Measurements from ENCODE around the gene YJU2. TPM values are rescaled to one million over a fixed set of nuclear protein-coding genes. Genes with fewer than 3 reads are reported as not detected.

The YJU2 gene
- total and polyA plus RNA-seq, 4 donors: 6.5 to 12.7 (median 10.3) TPM

DNA sequence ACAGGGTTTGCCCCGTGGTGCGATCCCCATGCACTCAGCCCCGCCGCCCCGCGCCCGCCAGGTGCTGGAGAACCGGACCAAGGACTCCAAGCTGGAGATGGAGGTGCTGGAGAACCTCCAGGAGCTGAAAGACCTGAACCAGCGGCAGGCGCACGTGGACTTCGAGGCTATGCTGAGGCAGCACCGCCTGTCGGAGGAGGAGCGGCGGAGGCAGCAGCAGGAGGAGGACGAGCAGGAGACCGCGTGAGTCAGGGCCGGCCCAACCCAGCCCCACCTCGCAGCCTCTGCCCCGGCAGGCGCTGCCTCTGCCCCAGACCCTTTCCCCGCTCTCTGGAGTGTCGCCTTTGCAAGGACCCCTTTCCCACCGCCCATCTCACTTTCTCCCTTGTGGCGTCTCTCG lies 11.3 kb downstream of the YJU2 start:
- Histone ChIP-seq H3K27ac (ENCODE audit: low read depth in 1 of 2, low read length in 2 of 2) (no peak overlapping the region), H3K4me1 (ENCODE audit: control insufficient read depth in 4 of 4, insufficient read depth in 4 of 4, low read length in 3 of 4) (no peaks in the 10 kb centered on the region), H3K36me3 (ENCODE audit: control insufficient read depth in 4 of 4, insufficient read depth in 3 of 4, low read depth in 1 of 4, low read length in 3 of 4) (peaks cover 27 to 67% (median 33%) of the 10 kb centered on the region in 4 donors), H3K9ac (ENCODE audit: low read depth in 1 of 2, low read length in 2 of 2) (no peak overlapping the region), H3K27me3 (ENCODE audit: control insufficient read depth in 4 of 4, insufficient read depth in 4 of 4, low read length in 3 of 4) (no peaks in the 10 kb centered on the region), H3K4me3 (ENCODE audit: low read depth in 1 of 3, low read length in 3 of 3) (no peak overlapping the region), H3K9me3 (ENCODE audit: control insufficient read depth in 4 of 4, low read length in 3 of 4) (peaks cover 0 to 8% (median 2%) of the 10 kb centered on the region in 4 donors)
- WGBS: 95% methylated on average over 28 of the region's 28 CpGs
- no peak for TF ChIP-seq HNF4A (conservative IDR thresholded peaks at IDR 0.05)
- no peak for TF ChIP-seq HNF4G (IDR thresholded peaks at IDR 0.05)
- TF ChIP-seq, protein P1, sequence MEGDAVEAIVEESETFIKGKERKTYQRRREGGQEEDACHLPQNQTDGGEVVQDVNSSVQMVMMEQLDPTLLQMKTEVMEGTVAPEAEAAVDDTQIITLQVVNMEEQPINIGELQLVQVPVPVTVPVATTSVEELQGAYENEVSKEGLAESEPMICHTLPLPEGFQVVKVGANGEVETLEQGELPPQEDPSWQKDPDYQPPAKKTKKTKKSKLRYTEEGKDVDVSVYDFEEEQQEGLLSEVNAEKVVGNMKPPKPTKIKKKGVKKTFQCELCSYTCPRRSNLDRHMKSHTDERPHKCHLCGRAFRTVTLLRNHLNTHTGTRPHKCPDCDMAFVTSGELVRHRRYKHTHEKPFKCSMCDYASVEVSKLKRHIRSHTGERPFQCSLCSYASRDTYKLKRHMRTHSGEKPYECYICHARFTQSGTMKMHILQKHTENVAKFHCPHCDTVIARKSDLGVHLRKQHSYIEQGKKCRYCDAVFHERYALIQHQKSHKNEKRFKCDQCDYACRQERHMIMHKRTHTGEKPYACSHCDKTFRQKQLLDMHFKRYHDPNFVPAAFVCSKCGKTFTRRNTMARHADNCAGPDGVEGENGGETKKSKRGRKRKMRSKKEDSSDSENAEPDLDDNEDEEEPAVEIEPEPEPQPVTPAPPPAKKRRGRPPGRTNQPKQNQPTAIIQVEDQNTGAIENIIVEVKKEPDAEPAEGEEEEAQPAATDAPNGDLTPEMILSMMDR (IDR thresholded peaks at IDR 0.05; ENCODE audit: low read depth, low read length, missing input control): no peak
- no peak for TF ChIP-seq FOXA2 (IDR thresholded peaks at IDR 0.05)
- TF ChIP-seq, protein P2, sequence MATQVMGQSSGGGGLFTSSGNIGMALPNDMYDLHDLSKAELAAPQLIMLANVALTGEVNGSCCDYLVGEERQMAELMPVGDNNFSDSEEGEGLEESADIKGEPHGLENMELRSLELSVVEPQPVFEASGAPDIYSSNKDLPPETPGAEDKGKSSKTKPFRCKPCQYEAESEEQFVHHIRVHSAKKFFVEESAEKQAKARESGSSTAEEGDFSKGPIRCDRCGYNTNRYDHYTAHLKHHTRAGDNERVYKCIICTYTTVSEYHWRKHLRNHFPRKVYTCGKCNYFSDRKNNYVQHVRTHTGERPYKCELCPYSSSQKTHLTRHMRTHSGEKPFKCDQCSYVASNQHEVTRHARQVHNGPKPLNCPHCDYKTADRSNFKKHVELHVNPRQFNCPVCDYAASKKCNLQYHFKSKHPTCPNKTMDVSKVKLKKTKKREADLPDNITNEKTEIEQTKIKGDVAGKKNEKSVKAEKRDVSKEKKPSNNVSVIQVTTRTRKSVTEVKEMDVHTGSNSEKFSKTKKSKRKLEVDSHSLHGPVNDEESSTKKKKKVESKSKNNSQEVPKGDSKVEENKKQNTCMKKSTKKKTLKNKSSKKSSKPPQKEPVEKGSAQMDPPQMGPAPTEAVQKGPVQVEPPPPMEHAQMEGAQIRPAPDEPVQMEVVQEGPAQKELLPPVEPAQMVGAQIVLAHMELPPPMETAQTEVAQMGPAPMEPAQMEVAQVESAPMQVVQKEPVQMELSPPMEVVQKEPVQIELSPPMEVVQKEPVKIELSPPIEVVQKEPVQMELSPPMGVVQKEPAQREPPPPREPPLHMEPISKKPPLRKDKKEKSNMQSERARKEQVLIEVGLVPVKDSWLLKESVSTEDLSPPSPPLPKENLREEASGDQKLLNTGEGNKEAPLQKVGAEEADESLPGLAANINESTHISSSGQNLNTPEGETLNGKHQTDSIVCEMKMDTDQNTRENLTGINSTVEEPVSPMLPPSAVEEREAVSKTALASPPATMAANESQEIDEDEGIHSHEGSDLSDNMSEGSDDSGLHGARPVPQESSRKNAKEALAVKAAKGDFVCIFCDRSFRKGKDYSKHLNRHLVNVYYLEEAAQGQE (IDR thresholded peaks at IDR 0.05): no peak
- no peak for DNase-seq (ENCODE audit: low spot score)

DNA sequence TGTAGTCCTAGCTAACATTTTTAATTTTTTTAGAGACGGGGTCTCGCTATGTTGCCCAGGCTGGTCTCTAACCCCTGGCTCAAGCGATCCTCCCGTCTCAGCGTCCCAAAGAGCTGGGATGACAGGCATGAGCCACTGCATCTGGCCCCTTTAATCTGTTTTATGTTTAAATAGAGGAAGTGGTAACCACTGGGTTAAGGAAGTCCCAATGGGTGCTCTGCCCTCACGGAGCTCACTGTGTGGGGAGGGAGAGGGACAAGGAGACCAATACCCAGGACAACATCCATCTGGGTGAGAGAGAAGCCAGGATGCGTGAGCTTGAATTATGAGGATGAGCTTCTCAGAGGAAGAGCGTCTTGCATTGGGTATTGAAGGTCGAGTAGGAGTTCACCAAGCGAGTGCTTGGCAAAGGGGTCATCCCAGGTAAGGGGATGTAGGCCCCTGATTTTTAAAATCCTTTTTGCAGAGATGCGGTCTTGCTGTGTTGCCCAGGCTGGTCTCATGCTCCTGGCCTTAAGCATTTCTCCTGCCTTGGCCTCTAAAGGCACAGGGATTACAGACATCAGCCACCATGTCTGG lies 13.8 kb downstream of the YJU2 start:
- Histone ChIP-seq H3K4me3 (ENCODE audit: low read depth in 1 of 3, low read length in 3 of 3) (no peak overlapping the region), H3K4me1 (ENCODE audit: control insufficient read depth in 4 of 4, insufficient read depth in 4 of 4, low read length in 3 of 4) (no peaks in the 10 kb centered on the region), H3K27me3 (ENCODE audit: control insufficient read depth in 4 of 4, insufficient read depth in 4 of 4, low read length in 3 of 4) (no peaks in the 10 kb centered on the region), H3K9ac (ENCODE audit: low read depth in 1 of 2, low read length in 2 of 2) (no peak overlapping the region), H3K9me3 (ENCODE audit: control insufficient read depth in 4 of 4, low read length in 3 of 4) (peaks cover 0 to 5% (median 2%) of the 10 kb centered on the region in 4 donors), H3K36me3 (ENCODE audit: control insufficient read depth in 4 of 4, insufficient read depth in 3 of 4, low read depth in 1 of 4, low read length in 3 of 4) (peaks cover 22 to 50% (median 25%) of the 10 kb centered on the region in 4 donors), H3K27ac (ENCODE audit: low read depth in 1 of 2, low read length in 2 of 2) (no peak overlapping the region)
- TF ChIP-seq GABPA (IDR thresholded peaks at IDR 0.05 in 1 of 2, conservative IDR thresholded peaks at IDR 0.05 in 1 of 2) (no peak), RAD21 (IDR thresholded peaks at IDR 0.05) (no peak), TAF1 (conservative IDR thresholded peaks at IDR 0.05) (no peak), JUND (IDR thresholded peaks at IDR 0.05) (no peak), EGR1 (IDR thresholded peaks at IDR 0.05; ENCODE audit: low read depth in 2 of 2) (no peak)
- no peak for DNase-seq (ENCODE audit: low spot score)
- 93% methylated on average over 11 of the region's 11 CpGs for WGBS

- Histone ChIP-seq H3K9ac (ENCODE audit: low read depth in 1 of 2, low read length in 2 of 2) (no peak overlapping the region), H3K4me3 (ENCODE audit: low read depth in 1 of 3, low read length in 3 of 3) (no peak overlapping the region), H3K27me3 (ENCODE audit: control insufficient read depth in 4 of 4, insufficient read depth in 4 of 4, low read length in 3 of 4) (no peaks in the 10 kb centered on the region), H3K4me1 (ENCODE audit: control insufficient read depth in 4 of 4, insufficient read depth in 4 of 4, low read length in 3 of 4) (peaks cover 4 to 24% (median 15%) of the 10 kb centered on the region in 4 donors), H3K36me3 (ENCODE audit: control insufficient read depth in 4 of 4, insufficient read depth in 3 of 4, low read depth in 1 of 4, low read length in 3 of 4) (peaks cover 3 to 24% (median 10%) of the 10 kb centered on the region in 4 donors), H3K27ac (ENCODE audit: low read depth in 1 of 2, low read length in 2 of 2) (no peak overlapping the region), H3K9me3 (ENCODE audit: control insufficient read depth in 4 of 4, low read length in 3 of 4) (no peaks in the 10 kb centered on the region)
- 74% methylated on average over 4 of the region's 4 CpGs for WGBS
- TF ChIP-seq, protein P2 (IDR thresholded peaks at IDR 0.05): no peak
- TF ChIP-seq RXRA (IDR thresholded peaks at IDR 0.05): no peak
- TF ChIP-seq, protein P1 (IDR thresholded peaks at IDR 0.05; ENCODE audit: low read depth, low read length, missing input control): no peak
- no peak for TF ChIP-seq EGR1 (IDR thresholded peaks at IDR 0.05; ENCODE audit: low read depth in 2 of 2)
- no peak for TF ChIP-seq HNF4A (conservative IDR thresholded peaks at IDR 0.05)
- no peak for TF ChIP-seq JUND (IDR thresholded peaks at IDR 0.05)
- no peak for TF ChIP-seq SP1 (IDR thresholded peaks at IDR 0.05)
- TF ChIP-seq FOXA2 (IDR thresholded peaks at IDR 0.05): no peak
- no peak for TF ChIP-seq NR2F2 (IDR thresholded peaks at IDR 0.05)
- TF ChIP-seq TAF1 (conservative IDR thresholded peaks at IDR 0.05): no peak
- TF ChIP-seq YY1 (IDR thresholded peaks at IDR 0.05): no peak
- DNase-seq (ENCODE audit: low spot score): no peak
These were observed 17.9 kb downstream of the YJU2 start for GRCh38 chr19:4264812-4265211.

Data from liver (tissue), 9 donors.